Fibroblast of mammary gland (primary cell): ENCODE results near the gene NR1D2.

ENCODE experiments used
- DNase-seq: peaks from one replicate; pipeline ENCODE4 v3.0.0-alpha.2; 2010; ENCODE audit warnings: low read depth
- H3K4me3 ChIP-seq: 2 replicates; pipeline ENCODE4 v1.5.1; 2011; ENCODE audit warnings: low read depth, mild to moderate bottlenecking, low read length, moderate library complexity; ENCODE audit not compliant: control insufficient read depth
- TF ChIP-seq, protein P1 (sequence below): conservative IDR thresholded peaks from 2 replicates; pipeline ENCODE4 v1.5.1; 2011; ENCODE audit warnings: low read depth, low read length, inconsistent platforms; ENCODE audit not compliant: control insufficient read depth, insufficient read depth

NR1D2 gene

DNA sequence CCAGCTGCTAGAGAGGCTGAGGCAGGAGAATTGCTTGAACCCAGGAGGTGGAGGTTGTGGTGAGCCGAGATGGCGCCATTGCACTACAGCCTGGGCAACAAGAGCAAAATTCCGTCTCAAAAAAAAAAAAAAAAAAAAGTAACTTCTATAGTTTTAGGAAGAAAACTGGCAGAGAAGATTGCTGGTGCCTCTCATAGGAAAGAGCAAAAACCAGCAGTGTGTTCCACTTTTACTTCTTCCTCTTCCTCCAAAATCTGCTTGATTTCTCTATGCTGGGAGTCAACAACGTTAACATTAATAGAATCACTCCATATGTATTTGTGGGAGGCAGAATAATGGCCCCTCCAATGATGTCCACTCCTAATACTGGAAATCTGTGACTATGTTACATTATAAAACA is 12.5 kb upstream of the NR1D2 start:
- no peak for DNase-seq
- TF ChIP-seq, protein P1, sequence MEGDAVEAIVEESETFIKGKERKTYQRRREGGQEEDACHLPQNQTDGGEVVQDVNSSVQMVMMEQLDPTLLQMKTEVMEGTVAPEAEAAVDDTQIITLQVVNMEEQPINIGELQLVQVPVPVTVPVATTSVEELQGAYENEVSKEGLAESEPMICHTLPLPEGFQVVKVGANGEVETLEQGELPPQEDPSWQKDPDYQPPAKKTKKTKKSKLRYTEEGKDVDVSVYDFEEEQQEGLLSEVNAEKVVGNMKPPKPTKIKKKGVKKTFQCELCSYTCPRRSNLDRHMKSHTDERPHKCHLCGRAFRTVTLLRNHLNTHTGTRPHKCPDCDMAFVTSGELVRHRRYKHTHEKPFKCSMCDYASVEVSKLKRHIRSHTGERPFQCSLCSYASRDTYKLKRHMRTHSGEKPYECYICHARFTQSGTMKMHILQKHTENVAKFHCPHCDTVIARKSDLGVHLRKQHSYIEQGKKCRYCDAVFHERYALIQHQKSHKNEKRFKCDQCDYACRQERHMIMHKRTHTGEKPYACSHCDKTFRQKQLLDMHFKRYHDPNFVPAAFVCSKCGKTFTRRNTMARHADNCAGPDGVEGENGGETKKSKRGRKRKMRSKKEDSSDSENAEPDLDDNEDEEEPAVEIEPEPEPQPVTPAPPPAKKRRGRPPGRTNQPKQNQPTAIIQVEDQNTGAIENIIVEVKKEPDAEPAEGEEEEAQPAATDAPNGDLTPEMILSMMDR: no peak

DNA sequence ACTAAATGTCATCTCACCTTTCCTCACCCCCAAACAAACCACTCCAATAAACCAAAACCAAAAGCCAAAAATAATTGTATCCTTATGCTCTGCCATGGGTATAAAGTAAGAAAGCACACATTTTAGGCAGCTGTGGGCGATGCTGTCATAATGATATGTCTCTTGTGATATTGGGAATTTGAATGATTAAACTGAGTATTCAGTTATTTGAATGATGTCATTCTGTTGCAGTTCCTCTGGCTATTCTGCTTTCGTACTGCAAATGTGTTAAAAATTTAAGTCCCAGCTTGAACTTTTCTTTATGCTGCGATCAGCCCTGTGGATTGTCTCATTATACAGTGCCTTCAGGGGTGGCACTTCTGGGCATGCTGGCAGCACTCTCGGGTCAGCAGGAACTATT is 10.8 kb upstream of the NR1D2 start:
- H3K4me3 ChIP-seq: no peak overlapping the region
- TF ChIP-seq, protein P1: no peak
- no peak for DNase-seq

More for the DNA sequence above, 12.5 kb upstream of the NR1D2 start:
- H3K4me3 ChIP-seq: no peak overlapping the region

DNA sequence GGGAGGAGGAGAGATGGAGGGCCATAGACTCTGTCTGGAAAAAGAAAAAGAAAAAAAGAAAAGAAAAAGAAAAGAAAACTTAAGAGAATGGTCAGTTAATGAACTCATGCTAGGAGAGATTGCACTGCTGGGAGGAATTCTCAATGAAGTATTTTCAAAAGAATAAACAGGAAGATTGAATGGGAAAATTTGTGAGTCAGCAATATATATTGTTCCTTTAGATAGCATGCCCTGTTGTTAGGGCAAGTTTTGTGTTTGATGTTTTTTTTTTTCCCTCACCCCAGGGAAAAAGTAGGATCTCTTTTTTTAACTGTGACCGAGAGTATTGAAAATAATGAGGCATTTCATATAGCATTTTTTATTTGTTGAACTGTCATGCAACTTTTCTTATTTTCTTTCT is 7.8 kb upstream of the NR1D2 start:
- no peak overlapping the region for H3K4me3 ChIP-seq
- TF ChIP-seq, protein P1: no peak
- DNase-seq: no peak

DNA sequence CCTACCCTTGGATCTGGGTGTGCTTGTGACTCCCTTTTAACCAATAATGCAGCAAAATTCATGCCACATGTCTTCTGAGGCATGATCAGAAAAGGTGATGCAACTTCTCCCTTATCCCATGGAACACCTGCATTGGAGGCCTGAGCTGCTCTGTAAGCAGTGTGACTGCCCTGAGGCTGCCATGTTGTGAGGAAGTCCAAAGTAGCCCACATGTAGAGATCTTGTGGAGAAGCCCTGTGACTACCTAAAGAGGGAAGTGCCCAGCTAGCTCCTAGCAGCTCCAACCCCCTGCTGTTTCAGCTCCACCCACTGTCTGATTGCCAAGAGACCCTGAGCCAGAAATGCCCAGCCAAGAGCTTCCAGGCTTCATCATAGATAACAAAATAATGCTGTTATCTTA is 6.4 kb upstream of the NR1D2 start:
- TF ChIP-seq, protein P1: no peak
- DNase-seq: no peak
- no peak overlapping the region for H3K4me3 ChIP-seq

DNA sequence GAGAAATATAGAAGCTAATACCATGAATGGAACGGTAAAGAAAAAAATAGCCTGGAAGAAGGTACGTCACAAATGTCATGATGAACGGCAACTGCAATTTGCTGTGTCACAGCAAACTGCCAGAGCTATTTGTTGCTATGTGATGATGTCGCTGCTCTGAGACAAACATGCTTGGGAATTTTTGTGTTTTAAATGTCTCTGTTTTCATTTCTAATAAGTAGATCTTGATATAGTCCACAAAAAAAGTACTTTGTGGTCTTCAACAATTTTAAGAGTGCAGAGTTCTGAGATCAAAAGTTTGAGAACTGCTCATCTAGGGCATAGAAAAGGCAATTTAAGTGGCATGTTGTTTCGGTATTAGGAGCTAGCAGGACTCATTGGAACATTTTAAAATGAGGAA is 4.3 kb upstream of the NR1D2 start:
- DNase-seq: no peak
- TF ChIP-seq, protein P1: no peak
- no peak overlapping the region for H3K4me3 ChIP-seq

DNA sequence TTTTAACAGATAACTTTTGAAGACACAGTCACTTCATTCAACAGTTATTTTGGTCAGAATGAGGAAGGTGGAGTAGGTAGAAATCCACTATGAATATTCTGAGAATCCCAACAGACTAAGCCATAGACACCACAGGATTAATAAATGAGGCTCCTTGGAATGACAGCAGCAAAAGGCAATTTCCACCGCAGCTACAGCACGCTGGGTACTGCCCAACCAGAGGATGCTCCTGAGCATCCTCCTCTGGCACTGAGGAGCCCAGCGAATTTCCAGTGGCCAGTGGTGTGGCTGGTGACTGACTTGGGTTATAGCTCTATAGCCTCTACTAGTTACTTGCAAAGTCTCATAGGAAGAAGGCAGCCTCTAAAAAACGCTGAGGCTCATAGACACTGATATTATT is 3.6 kb upstream of the NR1D2 start:
- no peak overlapping the region for H3K4me3 ChIP-seq
- TF ChIP-seq, protein P1: no peak
- DNase-seq: no peak

DNA sequence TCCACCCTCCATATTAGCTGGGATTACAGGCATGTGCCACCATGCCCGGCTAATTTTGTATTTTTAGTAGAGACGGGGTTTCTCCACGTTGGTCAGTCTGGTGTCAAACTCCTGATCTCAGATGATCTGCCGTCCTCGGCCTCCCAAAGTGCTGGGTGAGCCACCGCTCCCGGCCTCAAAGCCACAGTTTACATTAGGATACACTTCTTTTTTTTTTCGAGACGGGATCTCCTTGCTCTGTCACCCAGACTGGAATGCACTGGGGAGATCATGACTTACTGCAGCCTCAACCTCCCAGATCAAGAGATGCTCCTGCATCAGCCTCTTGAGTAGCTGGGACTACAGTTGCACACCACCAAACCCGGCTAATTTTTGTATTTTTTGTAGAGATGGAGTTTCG is 2.5 kb upstream of the NR1D2 start:
- TF ChIP-seq, protein P1: no peak
- no peak for DNase-seq
- no peak overlapping the region for H3K4me3 ChIP-seq
